HG02885 (cell line): ENCODE data around the gene BCL2L11.

Source experiments
- ATAC-seq: cut with Tn5 transposase; IDR thresholded peaks from one replicate; pipeline ENCODE4 v1.9.1; 2021; ENCODE audit warnings: mild to moderate bottlenecking; ENCODE audit not compliant: unreplicated experiment, poor library complexity

Gene BCL2L11

GRCh38 chr2:111188681-111189080 lies 68.0 kb downstream of the BCL2L11 start:
- no peak for ATAC-seq

GRCh38 chr2:111189106-111189505 lies 68.4 kb downstream of the BCL2L11 start:
- ATAC-seq: no peak

- ATAC-seq: no peak
Observed at GRCh38 chr2:111190816-111191540, 70.3 kb downstream of the BCL2L11 start.

GRCh38 chr2:111191877-111192276 lies 71.2 kb downstream of the BCL2L11 start:
- no peak for ATAC-seq

- no peak for ATAC-seq
Observed at GRCh38 chr2:111192776-111193368, 72.2 kb downstream of the BCL2L11 start.

- ATAC-seq: peak; percentile 98
Observed at GRCh38 chr2:111194835-111195621, 74.3 kb downstream of the BCL2L11 start.

- no peak for ATAC-seq
Observed at GRCh38 chr2:111196435-111196834, 75.7 kb downstream of the BCL2L11 start.

GRCh38 chr2:111198701-111199100 lies 78.0 kb downstream of the BCL2L11 start:
- ATAC-seq: no peak

GRCh38 chr2:111199840-111200239 lies 79.1 kb downstream of the BCL2L11 start:
- no peak for ATAC-seq

GRCh38 chr2:111200333-111200881 lies 79.7 kb downstream of the BCL2L11 start:
- no peak for ATAC-seq

- ATAC-seq: peak; percentile 77
Observed at GRCh38 chr2:111201214-111201613, 80.5 kb downstream of the BCL2L11 start.

GRCh38 chr2:111202266-111203040 lies 81.7 kb downstream of the BCL2L11 start:
- no peak for ATAC-seq

GRCh38 chr2:111204706-111205105 lies 84.0 kb downstream of the BCL2L11 start:
- ATAC-seq: no peak

GRCh38 chr2:111205774-111206173 lies 85.1 kb downstream of the BCL2L11 start:
- ATAC-seq: no peak

- no peak for ATAC-seq
Observed at GRCh38 chr2:111207851-111208250, 87.1 kb downstream of the BCL2L11 start.

- ATAC-seq: peak; percentile 14
Observed at GRCh38 chr2:111208639-111209038, 87.9 kb downstream of the BCL2L11 start.

- peak; percentile 95 for ATAC-seq
Observed at GRCh38 chr2:111209045-111209514, 88.4 kb downstream of the BCL2L11 start.

GRCh38 chr2:111210036-111210435 lies 89.3 kb downstream of the BCL2L11 start:
- no peak for ATAC-seq

- no peak for ATAC-seq
Observed at GRCh38 chr2:111213877-111214276, 93.2 kb downstream of the BCL2L11 start.
